ENCODE results near the gene UCN2.

UCN2 gene

GRCh38 chr3:48597408-48597800 lies 33.8 kb upstream of the UCN2 start:
- no peaks in the 10 kb centered on the region for H3K9me3 ChIP-seq (ENCODE audit: control insufficient read depth, low read length)
- H3K27ac ChIP-seq (ENCODE audit: insufficient read depth, low read length, poor library complexity, severe bottlenecking) = no peak overlapping the region
- no peak overlapping the region for H3K4me3 ChIP-seq (ENCODE audit: insufficient read depth, low read depth, low read length, poor library complexity, severe bottlenecking)
- DNase-seq = no peak
- peaks cover 5% of the 10 kb centered on the region for H3K4me1 ChIP-seq (ENCODE audit: control insufficient read depth, insufficient read depth, low read length, poor library complexity, severe bottlenecking)
- H3K27me3 ChIP-seq (replicated peaks; ENCODE audit: control insufficient read depth, insufficient read depth, low read length, poor library complexity, severe bottlenecking) = peaks cover 11% of the 10 kb centered on the region
- H3K36me3 ChIP-seq (ENCODE audit: control insufficient read depth, insufficient read depth, low read length) = peaks cover 44% of the 10 kb centered on the region

GRCh38 chr3:48596676-48597407 lies 33.3 kb upstream of the UCN2 start:
- Histone ChIP-seq H3K27me3 (replicated peaks; ENCODE audit: control insufficient read depth, insufficient read depth, low read length, poor library complexity, severe bottlenecking) (peaks cover 11% of the 10 kb centered on the region), H3K36me3 (ENCODE audit: control insufficient read depth, insufficient read depth, low read length) (peaks cover 41% of the 10 kb centered on the region), H3K9me3 (ENCODE audit: control insufficient read depth, low read length) (no peaks in the 10 kb centered on the region), H3K4me1 (ENCODE audit: control insufficient read depth, insufficient read depth, low read length, poor library complexity, severe bottlenecking) (peaks cover 5% of the 10 kb centered on the region), H3K27ac (ENCODE audit: insufficient read depth, low read length, poor library complexity, severe bottlenecking) (no peak overlapping the region), H3K4me3 (ENCODE audit: insufficient read depth, low read depth, low read length, poor library complexity, severe bottlenecking) (no peak overlapping the region)
- no peak for DNase-seq

GRCh38 chr3:48596157-48596556 lies 32.6 kb upstream of the UCN2 start:
- H3K27ac ChIP-seq (ENCODE audit: insufficient read depth, low read length, poor library complexity, severe bottlenecking) = no peak overlapping the region
- no peaks in the 10 kb centered on the region for H3K9me3 ChIP-seq (ENCODE audit: control insufficient read depth, low read length)
- no peak for DNase-seq
- H3K4me1 ChIP-seq (ENCODE audit: control insufficient read depth, insufficient read depth, low read length, poor library complexity, severe bottlenecking) = peaks cover 5% of the 10 kb centered on the region
- H3K4me3 ChIP-seq (ENCODE audit: insufficient read depth, low read depth, low read length, poor library complexity, severe bottlenecking) = no peak overlapping the region
- H3K27me3 ChIP-seq (replicated peaks; ENCODE audit: control insufficient read depth, insufficient read depth, low read length, poor library complexity, severe bottlenecking) = peaks cover 11% of the 10 kb centered on the region
- H3K36me3 ChIP-seq (ENCODE audit: control insufficient read depth, insufficient read depth, low read length) = peaks cover 34% of the 10 kb centered on the region

GRCh38 chr3:48595526-48596121 lies 32.0 kb upstream of the UCN2 start:
- no peaks in the 10 kb centered on the region for H3K9me3 ChIP-seq (ENCODE audit: control insufficient read depth, low read length)
- peaks cover 5% of the 10 kb centered on the region for H3K4me1 ChIP-seq (ENCODE audit: control insufficient read depth, insufficient read depth, low read length, poor library complexity, severe bottlenecking)
- no peak overlapping the region for H3K4me3 ChIP-seq (ENCODE audit: insufficient read depth, low read depth, low read length, poor library complexity, severe bottlenecking)
- no peak for DNase-seq
- peaks cover 29% of the 10 kb centered on the region for H3K36me3 ChIP-seq (ENCODE audit: control insufficient read depth, insufficient read depth, low read length)
- no peak overlapping the region for H3K27ac ChIP-seq (ENCODE audit: insufficient read depth, low read length, poor library complexity, severe bottlenecking)
- H3K27me3 ChIP-seq (replicated peaks; ENCODE audit: control insufficient read depth, insufficient read depth, low read length, poor library complexity, severe bottlenecking) = peaks cover 11% of the 10 kb centered on the region

- H3K27ac ChIP-seq (ENCODE audit: insufficient read depth, low read length, poor library complexity, severe bottlenecking) = no peak within 1 kb of the TSS
- H3K36me3 ChIP-seq (ENCODE audit: control insufficient read depth, insufficient read depth, low read length) = peaks cover 23% of the 10 kb centered on the region
- peaks cover 5% of the 10 kb centered on the region for H3K4me1 ChIP-seq (ENCODE audit: control insufficient read depth, insufficient read depth, low read length, poor library complexity, severe bottlenecking)
- no peak for DNase-seq
- H3K4me3 ChIP-seq (ENCODE audit: insufficient read depth, low read depth, low read length, poor library complexity, severe bottlenecking) = no peak within 1 kb of the TSS
- H3K27me3 ChIP-seq (replicated peaks; ENCODE audit: control insufficient read depth, insufficient read depth, low read length, poor library complexity, severe bottlenecking) = peaks cover 11% of the 10 kb centered on the region
- H3K9me3 ChIP-seq (ENCODE audit: control insufficient read depth, low read length) = no peaks in the 10 kb centered on the region
Measured at GRCh38 chr3:48595075-48595525, 31.5 kb upstream of the UCN2 start, which contains the start of gene COL7A1. COL7A1 (minus strand) TSS chr3:48595329; CDS start chr3:48595159, 170 bp downstream.

GRCh38 chr3:48594417-48595049 lies 31.0 kb upstream of the UCN2 start:
- no peak overlapping the region for H3K4me3 ChIP-seq (ENCODE audit: insufficient read depth, low read depth, low read length, poor library complexity, severe bottlenecking)

GRCh38 chr3:48593337-48593736 lies 29.8 kb upstream of the UCN2 start:
- DNase-seq = no peak
- H3K27me3 ChIP-seq (replicated peaks; ENCODE audit: control insufficient read depth, insufficient read depth, low read length, poor library complexity, severe bottlenecking) = peaks cover 11% of the 10 kb centered on the region
- no peak overlapping the region for H3K27ac ChIP-seq (ENCODE audit: insufficient read depth, low read length, poor library complexity, severe bottlenecking)
- peaks cover 6% of the 10 kb centered on the region for H3K36me3 ChIP-seq (ENCODE audit: control insufficient read depth, insufficient read depth, low read length)
- H3K4me1 ChIP-seq (ENCODE audit: control insufficient read depth, insufficient read depth, low read length, poor library complexity, severe bottlenecking) = peaks cover 5% of the 10 kb centered on the region
- no peak overlapping the region for H3K4me3 ChIP-seq (ENCODE audit: insufficient read depth, low read depth, low read length, poor library complexity, severe bottlenecking)
- H3K9me3 ChIP-seq (ENCODE audit: control insufficient read depth, low read length) = no peaks in the 10 kb centered on the region

More at GRCh38 chr3:48594417-48595049, 31.0 kb upstream of the UCN2 start:
- Histone ChIP-seq H3K27ac (ENCODE audit: insufficient read depth, low read length, poor library complexity, severe bottlenecking) (no peak overlapping the region), H3K36me3 (ENCODE audit: control insufficient read depth, insufficient read depth, low read length) (peaks cover 18% of the 10 kb centered on the region), H3K9me3 (ENCODE audit: control insufficient read depth, low read length) (no peaks in the 10 kb centered on the region), H3K4me1 (ENCODE audit: control insufficient read depth, insufficient read depth, low read length, poor library complexity, severe bottlenecking) (peaks cover 5% of the 10 kb centered on the region), H3K27me3 (replicated peaks; ENCODE audit: control insufficient read depth, insufficient read depth, low read length, poor library complexity, severe bottlenecking) (peaks cover 11% of the 10 kb centered on the region)
- no peak for DNase-seq

- no peak overlapping the region for H3K27ac ChIP-seq (ENCODE audit: insufficient read depth, low read length, poor library complexity, severe bottlenecking)
- no peaks in the 10 kb centered on the region for H3K36me3 ChIP-seq (ENCODE audit: control insufficient read depth, insufficient read depth, low read length)
- no peak overlapping the region for H3K4me3 ChIP-seq (ENCODE audit: insufficient read depth, low read depth, low read length, poor library complexity, severe bottlenecking)
- peaks cover 11% of the 10 kb centered on the region for H3K27me3 ChIP-seq (replicated peaks; ENCODE audit: control insufficient read depth, insufficient read depth, low read length, poor library complexity, severe bottlenecking)
- no peak for DNase-seq
- H3K9me3 ChIP-seq (ENCODE audit: control insufficient read depth, low read length) = no peaks in the 10 kb centered on the region
- peaks cover 5% of the 10 kb centered on the region for H3K4me1 ChIP-seq (ENCODE audit: control insufficient read depth, insufficient read depth, low read length, poor library complexity, severe bottlenecking)
Measured at GRCh38 chr3:48592519-48593087, 29.0 kb upstream of the UCN2 start.

- H3K4me3 ChIP-seq (ENCODE audit: insufficient read depth, low read depth, low read length, poor library complexity, severe bottlenecking) = no peak overlapping the region
- no peaks in the 10 kb centered on the region for H3K36me3 ChIP-seq (ENCODE audit: control insufficient read depth, insufficient read depth, low read length)
- H3K27me3 ChIP-seq (replicated peaks; ENCODE audit: control insufficient read depth, insufficient read depth, low read length, poor library complexity, severe bottlenecking) = peaks cover 11% of the 10 kb centered on the region
- no peaks in the 10 kb centered on the region for H3K9me3 ChIP-seq (ENCODE audit: control insufficient read depth, low read length)
- H3K27ac ChIP-seq (ENCODE audit: insufficient read depth, low read length, poor library complexity, severe bottlenecking) = no peak overlapping the region
- peaks cover 5% of the 10 kb centered on the region for H3K4me1 ChIP-seq (ENCODE audit: control insufficient read depth, insufficient read depth, low read length, poor library complexity, severe bottlenecking)
- DNase-seq = no peak
Measured at GRCh38 chr3:48591886-48592518, 28.4 kb upstream of the UCN2 start.

Measured in effector memory CD4-positive, alpha-beta T cell (primary cell).